PFSK-1 (cell line): ENCODE results near the gene EN2.

ENCODE experiments used
- POLR2AphosphoS5 ChIP-seq: IDR thresholded peaks from 2 replicates; pipeline ENCODE4 v1.6.1; 2012; ENCODE audit warnings: low read depth, mild to moderate bottlenecking, control low read depth, low read length, moderate library complexity
- TAF1 ChIP-seq: IDR thresholded peaks from 2 replicates; pipeline ENCODE4 v1.6.1; 2012; ENCODE audit warnings: low read length, control low read depth, borderline replicate concordance; ENCODE audit not compliant: insufficient read depth

- TF ChIP-seq TAF1 (no peak), POLR2AphosphoS5 (no peak)
These were observed 38.5 kb downstream of the EN2 start for GRCh38 chr7:155496267-155497005.
